ENCODE measurements around the gene CIBAR2. TPM values are rescaled to one million over a fixed set of nuclear protein-coding genes. Genes with fewer than 3 reads are reported as not detected.

CIBAR2 gene
- total and polyA plus RNA-seq, 10 of the 15 experiments (the other 5 are each of a cell fraction or from before 2014, with no cell fraction given): 0.05 to 0.16 (median 0.07) TPM; not detected in 7

DNA sequence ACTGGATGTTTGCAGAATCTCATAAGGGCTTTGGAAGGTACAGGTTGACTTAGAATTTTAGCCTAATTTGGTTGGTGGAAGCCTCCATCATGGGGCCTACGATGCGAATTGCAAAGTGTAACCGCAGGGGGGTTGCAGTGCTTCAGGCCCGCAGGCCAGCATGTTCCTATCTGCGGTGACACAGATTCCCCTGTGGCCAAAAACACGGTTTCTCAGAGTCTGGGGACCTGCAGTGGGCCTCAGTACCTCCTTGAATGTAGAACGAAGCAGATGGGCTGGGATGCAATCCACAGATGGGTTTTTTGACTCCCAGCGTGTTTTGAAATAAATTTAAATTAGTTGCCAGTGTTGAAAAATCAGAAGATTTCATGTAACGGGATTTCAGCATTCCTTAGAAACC lies 49.9 kb downstream of the CIBAR2 start:
- no TSS peak for BruUV-seq (replicated peaks)
- DNase-seq (ENCODE audit: low read depth, low spot score): no peak
- ChIA-PET SMC1A (ENCODE audit: uncharacterized antibody, unreplicated experiment) (no interaction called here), POLR2A (no interaction called here), RAD21 (ENCODE audit: unreplicated experiment) (no interaction called here), CTCF (interaction anchor here (1.0 to 1.2 kb wide), 2 partner anchors 24 to 34 kb away, joined by 3 to 7 read pairs; partner anchors contain the start of gene KIAA0513)
- ATAC-seq: no peak
- H3K4me2 ChIP-seq (ENCODE audit: control insufficient read depth, insufficient read depth): no peak overlapping the region
- no peak overlapping the region for H3K4me3 ChIP-seq
- H3K79me2 ChIP-seq (ENCODE audit: control insufficient read depth, insufficient read depth, low read length): no peaks in the 10 kb centered on the region
- no peaks in the 10 kb centered on the region for H3K27me3 ChIP-seq (replicated peaks in 1 of 2; ENCODE audit: control insufficient read depth in 2 of 2, insufficient read depth in 2 of 2, low read length in 1 of 2)
- no peaks in the 10 kb centered on the region for H3K9me3 ChIP-seq (replicated peaks; ENCODE audit: control insufficient read depth, insufficient read depth, low read length)
- in situ Hi-C loops (cut with MboI) (no loop called here), intact Hi-C loops (cut with micrococcal nuclease; ENCODE audit: unreplicated experiment) (no loop called here)
- TF ChIP-seq, protein P1, sequence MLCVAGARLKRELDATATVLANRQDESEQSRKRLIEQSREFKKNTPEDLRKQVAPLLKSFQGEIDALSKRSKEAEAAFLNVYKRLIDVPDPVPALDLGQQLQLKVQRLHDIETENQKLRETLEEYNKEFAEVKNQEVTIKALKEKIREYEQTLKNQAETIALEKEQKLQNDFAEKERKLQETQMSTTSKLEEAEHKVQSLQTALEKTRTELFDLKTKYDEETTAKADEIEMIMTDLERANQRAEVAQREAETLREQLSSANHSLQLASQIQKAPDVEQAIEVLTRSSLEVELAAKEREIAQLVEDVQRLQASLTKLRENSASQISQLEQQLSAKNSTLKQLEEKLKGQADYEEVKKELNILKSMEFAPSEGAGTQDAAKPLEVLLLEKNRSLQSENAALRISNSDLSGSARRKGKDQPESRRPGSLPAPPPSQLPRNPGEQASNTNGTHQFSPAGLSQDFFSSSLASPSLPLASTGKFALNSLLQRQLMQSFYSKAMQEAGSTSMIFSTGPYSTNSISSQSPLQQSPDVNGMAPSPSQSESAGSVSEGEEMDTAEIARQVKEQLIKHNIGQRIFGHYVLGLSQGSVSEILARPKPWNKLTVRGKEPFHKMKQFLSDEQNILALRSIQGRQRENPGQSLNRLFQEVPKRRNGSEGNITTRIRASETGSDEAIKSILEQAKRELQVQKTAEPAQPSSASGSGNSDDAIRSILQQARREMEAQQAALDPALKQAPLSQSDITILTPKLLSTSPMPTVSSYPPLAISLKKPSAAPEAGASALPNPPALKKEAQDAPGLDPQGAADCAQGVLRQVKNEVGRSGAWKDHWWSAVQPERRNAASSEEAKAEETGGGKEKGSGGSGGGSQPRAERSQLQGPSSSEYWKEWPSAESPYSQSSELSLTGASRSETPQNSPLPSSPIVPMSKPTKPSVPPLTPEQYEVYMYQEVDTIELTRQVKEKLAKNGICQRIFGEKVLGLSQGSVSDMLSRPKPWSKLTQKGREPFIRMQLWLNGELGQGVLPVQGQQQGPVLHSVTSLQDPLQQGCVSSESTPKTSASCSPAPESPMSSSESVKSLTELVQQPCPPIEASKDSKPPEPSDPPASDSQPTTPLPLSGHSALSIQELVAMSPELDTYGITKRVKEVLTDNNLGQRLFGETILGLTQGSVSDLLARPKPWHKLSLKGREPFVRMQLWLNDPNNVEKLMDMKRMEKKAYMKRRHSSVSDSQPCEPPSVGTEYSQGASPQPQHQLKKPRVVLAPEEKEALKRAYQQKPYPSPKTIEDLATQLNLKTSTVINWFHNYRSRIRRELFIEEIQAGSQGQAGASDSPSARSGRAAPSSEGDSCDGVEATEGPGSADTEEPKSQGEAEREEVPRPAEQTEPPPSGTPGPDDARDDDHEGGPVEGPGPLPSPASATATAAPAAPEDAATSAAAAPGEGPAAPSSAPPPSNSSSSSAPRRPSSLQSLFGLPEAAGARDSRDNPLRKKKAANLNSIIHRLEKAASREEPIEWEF (IDR thresholded peaks at IDR 0.05; ENCODE audit: insufficient replicate concordance, low read depth, low read length): no peak
- TF ChIP-seq TBL1XR1 (IDR thresholded peaks at IDR 0.05; ENCODE audit: low read depth, low read length): no peak
- no peak for TF ChIP-seq FOS (IDR thresholded peaks at IDR 0.05; ENCODE audit: borderline replicate concordance, extremely low read depth, insufficient read length)
- TF ChIP-seq, protein P2, sequence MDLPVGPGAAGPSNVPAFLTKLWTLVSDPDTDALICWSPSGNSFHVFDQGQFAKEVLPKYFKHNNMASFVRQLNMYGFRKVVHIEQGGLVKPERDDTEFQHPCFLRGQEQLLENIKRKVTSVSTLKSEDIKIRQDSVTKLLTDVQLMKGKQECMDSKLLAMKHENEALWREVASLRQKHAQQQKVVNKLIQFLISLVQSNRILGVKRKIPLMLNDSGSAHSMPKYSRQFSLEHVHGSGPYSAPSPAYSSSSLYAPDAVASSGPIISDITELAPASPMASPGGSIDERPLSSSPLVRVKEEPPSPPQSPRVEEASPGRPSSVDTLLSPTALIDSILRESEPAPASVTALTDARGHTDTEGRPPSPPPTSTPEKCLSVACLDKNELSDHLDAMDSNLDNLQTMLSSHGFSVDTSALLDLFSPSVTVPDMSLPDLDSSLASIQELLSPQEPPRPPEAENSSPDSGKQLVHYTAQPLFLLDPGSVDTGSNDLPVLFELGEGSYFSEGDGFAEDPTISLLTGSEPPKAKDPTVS (IDR thresholded peaks at IDR 0.05; ENCODE audit: low read depth, low read length): no peak
- TF ChIP-seq ZBED1 (IDR thresholded peaks at IDR 0.05; ENCODE audit: borderline replicate concordance): no peak
- TF ChIP-seq CBFB (IDR thresholded peaks at IDR 0.05; ENCODE audit: low read depth): no peak
- no peak for TF ChIP-seq NRF1 (conservative IDR thresholded peaks at IDR 0.05; ENCODE audit: low read depth, low read length)
- no peak for TF ChIP-seq BRCA1 (IDR thresholded peaks at IDR 0.05; ENCODE audit: low read depth, low read length)
- H3K36me3 ChIP-seq (ENCODE audit: control insufficient read depth in 2 of 2, insufficient read depth in 2 of 2, low read length in 1 of 2): no peaks in the 10 kb centered on the region
- no peak overlapping the region for H2AFZ ChIP-seq (ENCODE audit: control insufficient read depth, low read depth, low read length)
- no peaks in the 10 kb centered on the region for H4K20me1 ChIP-seq (ENCODE audit: control insufficient read depth, insufficient read depth)
- H3K27ac ChIP-seq (ENCODE audit: control insufficient read depth, insufficient read depth): no peak overlapping the region
- no peak overlapping the region for H3K9ac ChIP-seq (ENCODE audit: control insufficient read depth, insufficient read depth, low read length)
- no peak for FAIRE-seq
- WGBS (ENCODE audit: insufficient coverage, insufficient replicate concordance, low lambda C conversion rate, missing lambda C conversion rate): 52% methylated on average over 9 of the region's 9 CpGs
- H3K4me1 ChIP-seq (ENCODE audit: control insufficient read depth, insufficient read depth, low read length): peaks cover 22% of the 10 kb centered on the region
